Gastrocnemius medialis (tissue), 4 donors: ENCODE measurements around the gene EPHB6.

Experiments used
- CTCF ChIP-seq, 5 experiments: fragments of 450-650 bp in 3 of 5; fragments of 200-600 bp in 2 of 5; sonication (generic) in 2 of 5; IDR thresholded peaks in 4 of 5; conservative IDR thresholded peaks in 1 of 5; 1 replicate in 4 of 5; 2 replicates in 1 of 5; pipeline ENCODE4 v1.5.1; 2016 to 2019; ENCODE audit warnings: antibody characterized with exemption in 5 of 5, mild to moderate bottlenecking in 3 of 5, moderate library complexity in 3 of 5
- POLR2A ChIP-seq, 2 donors: fragments of 450-650 bp; IDR thresholded peaks; one replicate each; pipeline ENCODE4 v1.6.1; 2017; ENCODE audit warnings: antibody characterized with exemption in 2 of 2, mild to moderate bottlenecking in 2 of 2, moderate library complexity in 2 of 2

DNA sequence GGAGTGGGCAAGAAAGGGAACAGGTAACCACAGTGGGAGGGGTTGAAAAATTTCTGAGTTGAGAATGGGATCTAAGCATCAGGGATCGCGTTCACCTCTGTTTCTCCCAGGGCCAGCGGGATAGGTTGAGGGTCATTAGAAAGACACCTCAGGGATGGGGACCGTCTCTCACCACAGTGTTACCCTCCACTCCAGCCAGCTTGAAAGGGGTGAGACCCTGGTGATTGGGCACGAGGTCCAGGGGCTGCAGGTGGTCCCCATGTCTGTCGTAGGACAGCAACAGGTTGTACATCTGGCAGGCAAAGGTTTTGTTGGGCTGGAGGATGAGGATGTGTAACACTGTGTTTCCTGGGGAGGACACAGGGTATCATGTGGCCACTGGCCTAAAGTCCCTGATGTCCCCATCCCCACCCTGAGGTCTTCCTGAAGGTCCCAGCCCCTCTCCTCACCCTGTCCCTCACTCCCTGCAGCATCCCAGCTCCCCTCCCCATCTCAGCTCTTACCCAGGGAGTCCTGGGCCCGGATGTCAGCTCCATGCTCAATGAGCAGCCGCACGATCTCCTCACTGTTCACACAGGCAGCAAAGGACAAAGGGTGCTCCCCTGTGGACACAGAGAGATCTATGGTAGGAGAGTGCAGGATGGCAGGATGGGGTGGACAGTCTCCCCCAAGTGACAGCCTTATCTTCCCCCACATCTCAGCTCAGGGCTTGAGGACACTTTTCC is 21.5 kb downstream of the EPHB6 start:
- no peak for TF ChIP-seq POLR2A (IDR thresholded peaks at IDR 0.05)
- no peak for TF ChIP-seq CTCF (IDR thresholded peaks at IDR 0.05 in 4 of 5, conservative IDR thresholded peaks at IDR 0.05 in 1 of 5)
